HG03039 (cell line): ENCODE results near the gene IL4I1.

Experiments used
- ATAC-seq: cut with Tn5 transposase; IDR thresholded peaks from one replicate; pipeline ENCODE4 v1.9.1; 2021; ENCODE audit warnings: mild to moderate bottlenecking, moderate library complexity; ENCODE audit not compliant: unreplicated experiment

IL4I1 gene

GRCh38 chr19:49880162-49880869 lies 16.4 kb downstream of the IL4I1 start:
- no peak for ATAC-seq

GRCh38 chr19:49879243-49879963 lies 17.3 kb downstream of the IL4I1 start:
- no peak for ATAC-seq

- ATAC-seq: no peak
These were observed 18.0 kb downstream of the IL4I1 start for GRCh38 chr19:49878744-49879070.

- peak; percentile 36 for ATAC-seq
These were observed 18.6 kb downstream of the IL4I1 start for GRCh38 chr19:49877879-49878743.

- peak; percentile 47 for ATAC-seq
These were observed 19.4 kb downstream of the IL4I1 start, which contains the start of the genes AKT1S1 and TBC1D17 for GRCh38 chr19:49877020-49877878. Gene AKT1S1 (minus strand): TSS chr19:49877355. CDS start chr19:49873295, 4,060 bp downstream. Gene TBC1D17 (plus strand): TSS chr19:49877702. CDS start chr19:49877724, 22 bp downstream.

GRCh38 chr19:49876422-49877019 lies 20.2 kb downstream of the IL4I1 start:
- ATAC-seq: peak; percentile 35

- no peak for ATAC-seq
These were observed 20.7 kb downstream of the IL4I1 start for GRCh38 chr19:49875857-49876421.

GRCh38 chr19:49875177-49875576 lies 21.5 kb downstream of the IL4I1 start:
- ATAC-seq: no peak

- ATAC-seq: no peak
These were observed 22.1 kb downstream of the IL4I1 start for GRCh38 chr19:49874503-49875157.

GRCh38 chr19:49873834-49874233 lies 22.9 kb downstream of the IL4I1 start:
- ATAC-seq: no peak

GRCh38 chr19:49873129-49873521 lies 23.6 kb downstream of the IL4I1 start:
- no peak for ATAC-seq

- ATAC-seq: no peak
These were observed 24.2 kb downstream of the IL4I1 start for GRCh38 chr19:49872245-49873128.

GRCh38 chr19:49871349-49871985 lies 25.2 kb downstream of the IL4I1 start:
- no peak for ATAC-seq

GRCh38 chr19:49870309-49870901 lies 26.3 kb downstream of the IL4I1 start:
- no peak for ATAC-seq

GRCh38 chr19:49869484-49870308 lies 27.0 kb downstream of the IL4I1 start:
- ATAC-seq: peak; percentile 55

- ATAC-seq: peak; percentile 1
These were observed 27.6 kb downstream of the IL4I1 start for GRCh38 chr19:49869009-49869483.
